Endothelial cell (in vitro differentiated cells): ENCODE data around the gene RXFP2. TPM values are rescaled to one million over a fixed set of nuclear protein-coding genes. Genes with fewer than 3 reads are reported as not detected.

Experiments
- DNase-seq: peaks from one replicate; pipeline ENCODE4 v3.0.0; 2021; ENCODE audit warnings: low spot score
- H3K27ac Mint-ChIP-seq: one replicate; pipeline ENCODE4 v1.8.0; 2021; ENCODE audit warnings: mixed read lengths, inconsistent platforms; ENCODE audit not compliant: unreplicated experiment
- H3K27me3 Mint-ChIP-seq: one replicate; pipeline ENCODE4 v1.8.0; 2021; ENCODE audit warnings: mild to moderate bottlenecking, moderate library complexity, mixed read lengths, inconsistent platforms; ENCODE audit not compliant: unreplicated experiment
- H3K36me3 Mint-ChIP-seq: one replicate; pipeline ENCODE4 v1.8.0; 2021; ENCODE audit warnings: mild to moderate bottlenecking, low read depth, mixed read lengths, inconsistent platforms; ENCODE audit not compliant: unreplicated experiment
- H3K4me1 Mint-ChIP-seq: one replicate; pipeline ENCODE4 v1.8.0; 2021; ENCODE audit warnings: mild to moderate bottlenecking, mixed read lengths, inconsistent platforms; ENCODE audit not compliant: unreplicated experiment
- H3K4me3 Mint-ChIP-seq: one replicate; pipeline ENCODE4 v1.8.0; 2021; ENCODE audit warnings: mild to moderate bottlenecking, mixed read lengths, inconsistent platforms; ENCODE audit not compliant: unreplicated experiment
- H3K9me3 Mint-ChIP-seq: one replicate; pipeline ENCODE4 v1.8.0; 2021; ENCODE audit warnings: mixed read lengths, inconsistent platforms; ENCODE audit not compliant: unreplicated experiment
- CTCF ChIP-seq: fragments of 200-600 bp; sonication (generic); IDR thresholded peaks from one replicate; pipeline ENCODE4 v1.5.0; 2021; ENCODE audit warnings: antibody characterized with exemption; ENCODE audit not compliant: unreplicated experiment
- long read RNA-seq: library from polyadenylated mRNA; unstranded; transcript quantifications from one replicate; pipeline ENCODE4 v2.0.0, GENCODE V29; 2020; ENCODE audit not compliant: unreplicated experiment
- total RNA-seq: library from RNA; stranded (reverse); fragmentation: NEBNext Ultra II Directional; extraction: Animal tissue kit (Norgen Biotek cat#: 25700); gene quantifications from one replicate; pipeline ENCODE4 v1.2.1, GENCODE V29; 2021; ENCODE audit not compliant: unreplicated experiment

Gene RXFP2
- not detected for total RNA-seq
- long read RNA-seq = 0 reads

- no peaks in the 10 kb centered on the region for H3K27me3 Mint-ChIP-seq
- no peak within 1 kb of the TSS for H3K27ac Mint-ChIP-seq
- TF ChIP-seq CTCF = no peak
- no peaks in the 10 kb centered on the region for H3K9me3 Mint-ChIP-seq
- no peak for DNase-seq
- H3K4me3 Mint-ChIP-seq = no peak within 1 kb of the TSS
- H3K36me3 Mint-ChIP-seq = no peaks in the 10 kb centered on the region
- no peaks in the 10 kb centered on the region for H3K4me1 Mint-ChIP-seq
Observed at GRCh38 chr13:31739226-31739625, at the start of gene RXFP2. Gene RXFP2, plus strand, starts transcription at chr13:31739526. Its CDS starts 87 bp downstream, at chr13:31739613.

- H3K4me1 Mint-ChIP-seq = no peaks in the 10 kb centered on the region
- no peak for DNase-seq
- H3K27ac Mint-ChIP-seq = no peak overlapping the region
- no peaks in the 10 kb centered on the region for H3K9me3 Mint-ChIP-seq
- peaks cover 2% of the 10 kb centered on the region for H3K27me3 Mint-ChIP-seq
- TF ChIP-seq CTCF = no peak
- no peak overlapping the region for H3K4me3 Mint-ChIP-seq
- H3K36me3 Mint-ChIP-seq = no peaks in the 10 kb centered on the region
Observed at GRCh38 chr13:31697290-31697689, 42.0 kb upstream of the RXFP2 start.

- H3K4me1 Mint-ChIP-seq = no peaks in the 10 kb centered on the region
- no peak overlapping the region for H3K4me3 Mint-ChIP-seq
- H3K27me3 Mint-ChIP-seq = peaks cover 2% of the 10 kb centered on the region
- H3K27ac Mint-ChIP-seq = no peak overlapping the region
- no peaks in the 10 kb centered on the region for H3K9me3 Mint-ChIP-seq
- no peaks in the 10 kb centered on the region for H3K36me3 Mint-ChIP-seq
- DNase-seq = peak; percentile 11
- TF ChIP-seq CTCF = no peak
Observed at GRCh38 chr13:31699650-31700049, 39.7 kb upstream of the RXFP2 start.

GRCh38 chr13:31703780-31704179 is 35.5 kb upstream of the RXFP2 start:
- DNase-seq = no peak
- TF ChIP-seq CTCF = no peak
- no peaks in the 10 kb centered on the region for H3K4me1 Mint-ChIP-seq
- H3K27ac Mint-ChIP-seq = no peak overlapping the region
- no peak overlapping the region for H3K4me3 Mint-ChIP-seq
- no peaks in the 10 kb centered on the region for H3K9me3 Mint-ChIP-seq
- H3K27me3 Mint-ChIP-seq = peaks cover 2% of the 10 kb centered on the region
- no peaks in the 10 kb centered on the region for H3K36me3 Mint-ChIP-seq

- H3K36me3 Mint-ChIP-seq = no peaks in the 10 kb centered on the region
- no peaks in the 10 kb centered on the region for H3K9me3 Mint-ChIP-seq
- H3K27me3 Mint-ChIP-seq = no peaks in the 10 kb centered on the region
- H3K4me1 Mint-ChIP-seq = no peaks in the 10 kb centered on the region
- H3K4me3 Mint-ChIP-seq = no peak overlapping the region
- no peak overlapping the region for H3K27ac Mint-ChIP-seq
- no peak for DNase-seq
- no peak for TF ChIP-seq CTCF
Observed at GRCh38 chr13:31706105-31706504, 33.2 kb upstream of the RXFP2 start.
